GM21447 (cell line): ENCODE data around the gene MSRB3.

ENCODE experiments used
- ATAC-seq: cut with Tn5 transposase; IDR thresholded peaks from one replicate; pipeline ENCODE4 v1.9.1; 2021; ENCODE audit not compliant: unreplicated experiment

Gene MSRB3

GRCh38 chr12:65387396-65387795, 108.9 kb downstream of the MSRB3 start:
- ATAC-seq = no peak

- ATAC-seq = no peak
Measured at GRCh38 chr12:65389436-65389835, 111.0 kb downstream of the MSRB3 start.

GRCh38 chr12:65391711-65392110, 113.2 kb downstream of the MSRB3 start:
- ATAC-seq = no peak

- ATAC-seq = no peak
Measured at GRCh38 chr12:65392491-65392890, 114.0 kb downstream of the MSRB3 start.

- ATAC-seq = no peak
Measured at GRCh38 chr12:65403188-65403587, 124.7 kb downstream of the MSRB3 start.

- ATAC-seq = no peak
Measured at GRCh38 chr12:65407388-65408149, 129.1 kb downstream of the MSRB3 start.

GRCh38 chr12:65408441-65408840, 130.0 kb downstream of the MSRB3 start:
- ATAC-seq = no peak

GRCh38 chr12:65409726-65410125, 131.2 kb downstream of the MSRB3 start:
- no peak for ATAC-seq

- ATAC-seq = no peak
Measured at GRCh38 chr12:65411171-65411570, 132.7 kb downstream of the MSRB3 start.

- ATAC-seq = no peak
Measured at GRCh38 chr12:65414526-65414925, 136.0 kb downstream of the MSRB3 start.

GRCh38 chr12:65415826-65416225, 137.3 kb downstream of the MSRB3 start:
- no peak for ATAC-seq

- ATAC-seq = no peak
Measured at GRCh38 chr12:65419284-65420072, 141.0 kb downstream of the MSRB3 start.

GRCh38 chr12:65420941-65421340, 142.5 kb downstream of the MSRB3 start:
- no peak for ATAC-seq

GRCh38 chr12:65427646-65428045, 149.2 kb downstream of the MSRB3 start:
- ATAC-seq = no peak

GRCh38 chr12:65430006-65430405, 151.5 kb downstream of the MSRB3 start:
- ATAC-seq = no peak

- no peak for ATAC-seq
Measured at GRCh38 chr12:65430571-65431306, 152.3 kb downstream of the MSRB3 start.

- no peak for ATAC-seq
Measured at GRCh38 chr12:65432114-65432513, 153.6 kb downstream of the MSRB3 start.

- ATAC-seq = no peak
Measured at GRCh38 chr12:65432651-65433050, 154.2 kb downstream of the MSRB3 start.

GRCh38 chr12:65434737-65435136, 156.3 kb downstream of the MSRB3 start:
- ATAC-seq = no peak

GRCh38 chr12:65443038-65443437, 164.6 kb downstream of the MSRB3 start:
- ATAC-seq = no peak

- ATAC-seq = no peak
Measured at GRCh38 chr12:65444996-65445395, 166.5 kb downstream of the MSRB3 start.

GRCh38 chr12:65446901-65447300, 168.4 kb downstream of the MSRB3 start:
- ATAC-seq = no peak
